Activated CD4-positive, alpha-beta T cell treated with anti-CD3 and anti-CD28 coated beads, Interleukin-2, amount 10 ng/mL, durations not matched to agents 7 days and 5 days (primary cell): Measurements from ENCODE around the gene RNF207. TPM values are rescaled to one million over a fixed set of nuclear protein-coding genes. Genes with fewer than 3 reads are reported as not detected.

Source experiments
- CTCF ChIA-PET: fragments of 350-600 bp; sonication (Branson Sonifier 250); formaldehyde crosslinking; loops from one replicate; lab custom pipeline; 2021; ENCODE audit warnings: antibody characterized with exemption; lab: Charles Lee
- POLR2A ChIA-PET: fragments of 350-600 bp; sonication (Branson Sonifier 250); formaldehyde crosslinking; loops from one replicate; lab custom pipeline; 2021; ENCODE audit warnings: antibody characterized with exemption; lab: Charles Lee
- DNase-seq: peaks from one replicate; pipeline ENCODE4 v3.0.0-alpha.2; 2020
- H3K27ac Mint-ChIP-seq: one replicate; pipeline ENCODE4 v1.8.0; 2021; ENCODE audit warnings: mild to moderate bottlenecking, moderate library complexity, mixed read lengths
- H3K27me3 Mint-ChIP-seq: one replicate; pipeline ENCODE4 v1.8.0; 2021; ENCODE audit warnings: mixed read lengths
- H3K36me3 Mint-ChIP-seq: one replicate; pipeline ENCODE4 v1.8.0; 2021; ENCODE audit warnings: low read depth, mixed read lengths
- H3K4me1 Mint-ChIP-seq: one replicate; pipeline ENCODE4 v1.8.0; 2021; ENCODE audit warnings: mixed read lengths
- H3K4me3 Mint-ChIP-seq: one replicate; pipeline ENCODE4 v1.8.0; 2021; ENCODE audit warnings: mild to moderate bottlenecking, moderate library complexity, mixed read lengths
- H3K9me3 Mint-ChIP-seq: one replicate; pipeline ENCODE4 v1.8.0; 2021; ENCODE audit warnings: mixed read lengths
- total RNA-seq, 2 experiments: library from RNA; stranded (reverse); gene quantifications; one replicate each; pipeline ENCODE4 v1.2.3, GENCODE V29; 2021

RNF207 gene
- total RNA-seq, 2 experiments from 2014 or later, result 4.0 to 7.4 TPM

DNA sequence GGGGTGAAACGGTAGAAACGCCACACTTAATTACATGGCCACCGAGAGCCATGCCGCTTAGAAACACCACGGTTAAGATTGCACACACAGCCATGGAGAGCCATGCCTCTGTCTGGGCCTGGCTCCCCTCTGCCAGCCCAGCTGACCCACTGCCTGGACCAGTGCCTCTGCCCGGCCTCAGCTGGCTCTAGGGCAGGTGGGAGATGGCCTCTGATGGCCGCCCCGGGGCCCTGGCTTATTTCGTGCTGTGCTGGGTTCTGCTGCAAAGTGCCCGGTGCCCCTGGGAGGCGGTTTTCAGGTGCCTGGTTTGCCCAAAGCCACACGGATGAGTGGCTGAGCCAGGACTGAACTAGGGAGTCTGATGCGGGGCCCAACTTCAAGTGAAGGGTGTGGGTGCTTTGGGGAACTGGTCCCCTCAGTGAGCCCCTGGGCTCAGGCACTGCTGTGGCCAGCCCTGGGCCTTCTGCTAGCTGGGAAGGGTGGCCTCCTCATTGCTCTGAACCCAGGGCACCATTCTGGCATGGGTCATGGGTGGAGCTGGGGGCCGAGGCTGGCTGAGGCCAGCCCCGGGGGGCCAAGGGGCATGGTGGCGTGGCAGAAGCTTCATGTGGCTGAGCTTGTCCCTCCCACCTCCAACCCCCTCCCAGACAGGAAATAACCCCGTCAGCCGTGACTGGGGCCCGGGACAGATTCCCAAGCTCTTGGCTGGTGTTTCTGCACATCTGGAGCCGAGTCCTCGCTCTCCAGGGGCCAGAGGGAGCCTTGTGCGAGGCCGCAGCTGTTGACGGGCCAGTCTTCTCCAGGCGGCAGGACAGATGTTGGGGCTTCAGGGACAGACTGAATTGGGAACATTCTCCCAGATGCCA is 56.9 kb downstream of the RNF207 start:
- ChIA-PET CTCF (interaction anchor here (0.7 to 1.3 kb wide), 2 partner anchors 16 to 18 kb away, joined by 3 read pairs; no protein-coding TSS in a partner anchor), POLR2A (no interaction called here)
- Mint-ChIP-seq H3K9me3 (no peaks in the 10 kb centered on the region), H3K36me3 (no peaks in the 10 kb centered on the region), H3K4me1 (peaks cover 13% of the 10 kb centered on the region), H3K4me3 (no peak overlapping the region), H3K27me3 (peaks cover 17% of the 10 kb centered on the region), H3K27ac (no peak overlapping the region)
- no peak for DNase-seq

DNA sequence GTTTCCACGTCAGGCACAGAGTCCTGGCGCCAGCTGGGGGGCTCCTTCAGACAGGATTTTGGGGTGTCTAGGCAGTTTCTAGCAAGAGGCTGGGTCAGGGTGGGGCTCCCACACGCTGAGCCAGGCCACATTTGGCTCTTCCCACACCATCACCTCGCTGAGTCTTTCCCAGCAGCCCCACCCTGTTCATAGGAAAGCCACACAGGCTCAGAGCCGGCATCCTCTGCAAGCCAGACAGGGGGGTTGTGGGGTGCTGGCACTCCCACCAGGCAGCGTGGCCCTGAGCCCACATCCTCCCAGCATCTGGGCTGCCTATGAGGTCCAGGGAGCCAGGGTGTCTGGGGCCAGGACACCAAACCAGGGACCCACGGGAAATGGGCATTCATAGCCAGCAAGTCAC is 57.8 kb downstream of the RNF207 start:
- H3K27me3 Mint-ChIP-seq, result peaks cover 14% of the 10 kb centered on the region
- CTCF ChIA-PET, result no interaction called here
- H3K4me1 Mint-ChIP-seq, result peaks cover 13% of the 10 kb centered on the region

DNA sequence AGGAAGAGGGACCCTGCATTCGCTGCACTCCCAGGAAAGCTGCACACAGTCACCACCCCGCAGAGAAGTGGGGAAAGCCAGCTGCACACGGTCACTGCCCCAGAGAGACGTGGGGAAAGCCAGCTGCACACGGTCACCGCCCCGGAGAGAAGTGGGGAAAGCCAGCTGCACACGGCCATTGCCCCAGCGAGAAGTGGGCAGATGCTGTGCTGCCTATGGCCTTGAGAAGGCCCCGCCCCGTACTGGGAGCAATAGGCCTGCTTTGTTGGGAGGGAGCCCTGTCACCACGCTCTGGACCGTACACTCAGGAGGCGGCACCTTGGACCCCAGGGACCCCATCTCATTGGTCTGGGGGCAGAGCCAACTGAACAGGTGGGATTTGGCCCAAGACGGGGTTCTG is 59.2 kb downstream of the RNF207 start:
- ChIA-PET CTCF (interaction anchor here (0.7 to 1.8 kb wide), 4 partner anchors 20 to 72 kb away, joined by 3 to 7 read pairs (median 3); no protein-coding TSS in a partner anchor), POLR2A (no interaction called here)
- H3K4me3 Mint-ChIP-seq, result no peak overlapping the region
- H3K9me3 Mint-ChIP-seq, result no peaks in the 10 kb centered on the region
- peaks cover 7% of the 10 kb centered on the region for H3K27me3 Mint-ChIP-seq
- H3K4me1 Mint-ChIP-seq, result peaks cover 4% of the 10 kb centered on the region
- H3K36me3 Mint-ChIP-seq, result no peaks in the 10 kb centered on the region
- DNase-seq, result no peak
- no peak overlapping the region for H3K27ac Mint-ChIP-seq

More for the DNA sequence above, 57.8 kb downstream of the RNF207 start:
- H3K36me3 Mint-ChIP-seq, result no peaks in the 10 kb centered on the region
- no peak overlapping the region for H3K4me3 Mint-ChIP-seq
- DNase-seq, result no peak
- no peak overlapping the region for H3K27ac Mint-ChIP-seq
- POLR2A ChIA-PET, result no interaction called here
- H3K9me3 Mint-ChIP-seq, result no peaks in the 10 kb centered on the region

GRCh38 chr1:6266641-6267040 is 60.7 kb downstream of the RNF207 start:
- ChIA-PET CTCF (interaction anchor here (1.0 to 1.8 kb wide), 2 partner anchors 20 to 22 kb away, joined by 5 to 7 read pairs; no protein-coding TSS in a partner anchor), POLR2A (no interaction called here)
- Mint-ChIP-seq H3K4me3 (no peak overlapping the region), H3K27ac (no peak overlapping the region), H3K36me3 (no peaks in the 10 kb centered on the region), H3K9me3 (no peaks in the 10 kb centered on the region), H3K27me3 (peaks cover 4% of the 10 kb centered on the region), H3K4me1 (peaks cover 4% of the 10 kb centered on the region)
- DNase-seq, result no peak

DNA sequence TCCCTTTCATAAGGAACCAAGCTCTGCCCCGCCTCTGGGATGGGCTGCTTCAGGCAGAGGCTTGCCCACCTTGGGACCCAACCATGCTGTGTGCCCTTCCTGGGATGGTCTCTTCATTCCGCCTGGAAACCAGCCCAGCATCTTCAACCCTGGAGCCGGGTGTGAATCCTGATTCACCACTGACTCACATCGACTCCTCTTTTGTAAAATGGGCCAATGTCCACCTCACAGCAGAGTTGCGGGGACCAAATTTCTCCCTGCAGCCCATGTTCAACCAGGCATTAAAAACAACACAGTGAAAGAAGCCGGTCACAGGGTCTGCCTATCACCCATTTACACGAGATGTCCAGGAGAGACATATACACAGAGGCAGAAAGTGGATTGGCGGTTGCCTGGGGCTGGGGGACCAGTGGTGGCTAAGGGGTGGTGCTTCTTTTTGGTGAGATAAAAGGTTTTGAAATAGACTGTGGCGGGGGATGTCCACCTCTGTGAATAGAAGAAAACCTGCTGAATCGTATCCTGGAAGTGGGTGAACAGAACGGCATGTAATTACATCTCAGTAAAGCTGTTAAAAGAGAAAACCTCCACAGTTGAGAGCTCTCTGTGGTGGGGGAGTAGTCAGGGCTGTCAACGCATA is 61.9 kb downstream of the RNF207 start:
- Mint-ChIP-seq H3K4me1 (no peaks in the 10 kb centered on the region), H3K9me3 (no peaks in the 10 kb centered on the region), H3K36me3 (no peaks in the 10 kb centered on the region), H3K27me3 (no peaks in the 10 kb centered on the region), H3K27ac (no peak overlapping the region), H3K4me3 (no peak overlapping the region)
- no peak for DNase-seq
- CTCF ChIA-PET, result interaction anchor here (0.5 kb wide), 1 partner anchor 31 kb away, joined by 4 read pairs; no protein-coding TSS in a partner anchor
- POLR2A ChIA-PET, result interaction anchor here (0.6 kb wide), 1 partner anchor 259 kb away, joined by 4 read pairs; no protein-coding TSS in a partner anchor

- no peak overlapping the region for H3K4me3 Mint-ChIP-seq
- DNase-seq, result no peak
- CTCF ChIA-PET, result no interaction called here
Observed at GRCh38 chr1:6268415-6268814, 62.5 kb downstream of the RNF207 start.

DNA sequence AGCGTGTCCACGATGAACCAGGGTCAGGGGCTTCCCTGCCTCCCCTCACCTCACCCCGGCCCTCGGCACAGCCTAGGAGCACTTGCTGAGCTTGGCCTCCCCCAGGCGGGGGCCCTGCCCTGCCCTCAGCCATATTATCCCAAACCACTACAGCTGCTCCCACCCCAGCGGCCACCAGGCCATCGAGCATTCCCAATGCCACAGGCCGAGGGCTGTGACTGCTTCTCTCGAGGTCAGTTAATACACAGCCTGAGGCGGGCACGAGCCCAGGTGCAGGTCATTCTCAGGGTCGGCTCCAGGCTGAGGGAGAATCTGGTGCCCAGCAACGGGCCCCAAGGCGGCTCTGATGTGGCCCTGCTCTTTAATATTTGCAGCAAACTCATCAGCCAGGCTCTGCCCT is 63.4 kb downstream of the RNF207 start:
- no peak overlapping the region for H3K4me3 Mint-ChIP-seq
- no peak for DNase-seq
- H3K9me3 Mint-ChIP-seq, result no peaks in the 10 kb centered on the region
- H3K27me3 Mint-ChIP-seq, result no peaks in the 10 kb centered on the region
- ChIA-PET CTCF (no interaction called here), POLR2A (no interaction called here)
- no peaks in the 10 kb centered on the region for H3K36me3 Mint-ChIP-seq
- H3K4me1 Mint-ChIP-seq, result no peaks in the 10 kb centered on the region
- no peak overlapping the region for H3K27ac Mint-ChIP-seq

More at GRCh38 chr1:6268415-6268814, 62.5 kb downstream of the RNF207 start:
- Mint-ChIP-seq H3K27ac (no peak overlapping the region), H3K9me3 (no peaks in the 10 kb centered on the region), H3K36me3 (no peaks in the 10 kb centered on the region), H3K27me3 (no peaks in the 10 kb centered on the region), H3K4me1 (no peaks in the 10 kb centered on the region)
- POLR2A ChIA-PET, result interaction anchor here (0.6 kb wide), 1 partner anchor 258 kb away, joined by 4 read pairs; no protein-coding TSS in a partner anchor

DNA sequence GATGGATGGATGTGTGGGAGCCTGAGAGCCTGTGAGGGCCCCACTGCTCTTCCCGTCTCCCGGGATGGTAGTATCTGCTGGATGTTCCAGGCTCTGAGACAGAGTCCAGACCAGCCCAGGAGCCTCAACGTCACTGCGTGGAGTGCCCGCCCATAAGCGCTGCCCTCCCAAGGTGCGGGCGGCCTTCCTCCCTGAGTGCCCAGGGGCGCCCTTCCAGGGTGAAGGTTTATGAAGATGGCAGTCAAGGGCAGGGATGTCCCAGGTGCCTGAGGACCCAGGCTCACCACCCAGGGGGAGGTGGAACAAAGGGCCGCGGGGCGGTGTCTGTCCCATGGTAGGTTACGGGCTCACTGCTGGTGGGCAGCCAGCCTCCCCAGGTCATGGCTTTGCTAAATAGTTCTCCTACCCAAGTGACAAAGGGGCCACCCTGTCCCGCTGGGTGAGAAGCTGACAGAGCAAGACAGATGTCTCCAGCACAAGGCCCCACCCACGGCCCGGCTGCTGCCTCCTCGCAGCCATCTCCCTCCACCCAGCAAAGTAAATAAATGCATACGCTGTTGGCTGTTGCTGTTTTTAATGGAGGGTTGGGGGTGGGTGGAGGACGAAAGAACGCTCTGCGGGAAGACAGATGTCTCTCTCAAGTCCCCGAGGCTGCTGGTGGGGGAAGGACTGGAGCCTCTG is 63.9 kb downstream of the RNF207 start:
- no peak for DNase-seq
- Mint-ChIP-seq H3K9me3 (no peaks in the 10 kb centered on the region), H3K36me3 (no peaks in the 10 kb centered on the region), H3K4me1 (no peaks in the 10 kb centered on the region), H3K4me3 (no peak overlapping the region), H3K27me3 (no peaks in the 10 kb centered on the region), H3K27ac (no peak overlapping the region)
- POLR2A ChIA-PET, result no interaction called here
- CTCF ChIA-PET, result no interaction called here

- no peak overlapping the region for H3K27ac Mint-ChIP-seq
- ChIA-PET POLR2A (no interaction called here), CTCF (no interaction called here)
- H3K27me3 Mint-ChIP-seq, result no peaks in the 10 kb centered on the region
- H3K4me3 Mint-ChIP-seq, result no peak overlapping the region
- no peaks in the 10 kb centered on the region for H3K9me3 Mint-ChIP-seq
- DNase-seq, result no peak
- H3K36me3 Mint-ChIP-seq, result no peaks in the 10 kb centered on the region
- H3K4me1 Mint-ChIP-seq, result no peaks in the 10 kb centered on the region
Observed at GRCh38 chr1:6270401-6270800, 64.5 kb downstream of the RNF207 start.

Other genes with a start within 250 kb of the RNF207 start
- gene NPHP4, start 213.7 kb upstream of the RNF207 start, total RNA-seq, result 10 to 100 TPM; 14.6 to 16.1 TPM
- 100 to 1,000 TPM; 258 to 294 TPM for gene KCNAB2, start 160.2 kb upstream of the RNF207 start, total RNA-seq
- gene CHD5, start 25.8 kb upstream of the RNF207 start, total RNA-seq, result under 1 TPM; 0.67 to 0.96 TPM
- 100 to 1,000 TPM; 328 to 370 TPM for gene RPL22, start 6.5 kb upstream of the RNF207 start, total RNA-seq
- gene ICMT, start 29.8 kb downstream of the RNF207 start, total RNA-seq, result 10 to 100 TPM; 50.4 to 53.3 TPM
- gene HES3, start 38.1 kb downstream of the RNF207 start, total RNA-seq, result not detected
- gene GPR153, start 55.0 kb downstream of the RNF207 start, total RNA-seq, result under 1 TPM; 0.85 to 0.99 TPM
- gene ACOT7, start 187.6 kb downstream of the RNF207 start, total RNA-seq, result 100 to 1,000 TPM; 101 TPM
- gene HES2, start 213.8 kb downstream of the RNF207 start, total RNA-seq, result under 1 TPM; 0.21 to 0.30 TPM
- under 1 TPM; 0.56 to 0.77 TPM for gene ESPN, start 218.7 kb downstream of the RNF207 start, total RNA-seq